Measurements from ENCODE around the gene CELF2. TPM values are rescaled to one million over a fixed set of nuclear protein-coding genes. Genes with fewer than 3 reads are reported as not detected.

The CELF2 gene
- total RNA-seq, 4 donors from 2014 or later = 27.0 to 44.1 (median 31.3) TPM

DNA sequence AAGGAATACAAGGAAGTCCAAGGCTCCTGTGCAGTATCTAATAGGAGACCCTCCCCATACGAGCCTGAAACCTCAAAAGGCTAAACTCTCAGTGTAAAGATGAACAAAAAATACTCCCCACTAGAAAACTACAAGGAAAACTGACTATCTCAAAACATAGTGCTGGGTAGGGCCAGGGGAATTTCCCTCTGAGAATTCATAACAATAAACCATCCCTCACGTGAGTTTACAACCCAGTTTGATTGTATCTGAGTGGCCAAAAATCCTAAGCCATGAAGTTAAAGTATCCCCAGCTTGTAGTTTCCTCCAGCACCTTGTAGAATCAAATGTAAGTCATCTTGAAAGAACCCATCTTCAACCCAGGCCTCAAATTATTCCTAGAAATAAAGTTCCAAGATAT, 293.4 kb downstream of the CELF2 start:
- 60 to 73% methylated on average over 2 of the region's 2 CpGs for WGBS, 2 donors (ENCODE audit: low coverage in 1 of 2)

GRCh38 chr10:11313463-11313862, 295.8 kb downstream of the CELF2 start:
- Histone ChIP-seq H3K4me1 (no peaks in the 10 kb centered on the region), H3K4me3 (no peak overlapping the region), H3K27me3 (no peaks in the 10 kb centered on the region), H3K9me3 (peaks cover 0 to under 1% of the 10 kb centered on the region in 2 donors), H3K27ac (no peak overlapping the region), H3K36me3 (peaks cover 0 to 34% (median 5%) of the 10 kb centered on the region in 4 donors)
- 70 to 80% methylated on average over 1 of the region's 1 CpG for WGBS, 2 donors (ENCODE audit: low coverage in 1 of 2)
- TF ChIP-seq, protein P1, sequence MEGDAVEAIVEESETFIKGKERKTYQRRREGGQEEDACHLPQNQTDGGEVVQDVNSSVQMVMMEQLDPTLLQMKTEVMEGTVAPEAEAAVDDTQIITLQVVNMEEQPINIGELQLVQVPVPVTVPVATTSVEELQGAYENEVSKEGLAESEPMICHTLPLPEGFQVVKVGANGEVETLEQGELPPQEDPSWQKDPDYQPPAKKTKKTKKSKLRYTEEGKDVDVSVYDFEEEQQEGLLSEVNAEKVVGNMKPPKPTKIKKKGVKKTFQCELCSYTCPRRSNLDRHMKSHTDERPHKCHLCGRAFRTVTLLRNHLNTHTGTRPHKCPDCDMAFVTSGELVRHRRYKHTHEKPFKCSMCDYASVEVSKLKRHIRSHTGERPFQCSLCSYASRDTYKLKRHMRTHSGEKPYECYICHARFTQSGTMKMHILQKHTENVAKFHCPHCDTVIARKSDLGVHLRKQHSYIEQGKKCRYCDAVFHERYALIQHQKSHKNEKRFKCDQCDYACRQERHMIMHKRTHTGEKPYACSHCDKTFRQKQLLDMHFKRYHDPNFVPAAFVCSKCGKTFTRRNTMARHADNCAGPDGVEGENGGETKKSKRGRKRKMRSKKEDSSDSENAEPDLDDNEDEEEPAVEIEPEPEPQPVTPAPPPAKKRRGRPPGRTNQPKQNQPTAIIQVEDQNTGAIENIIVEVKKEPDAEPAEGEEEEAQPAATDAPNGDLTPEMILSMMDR (IDR thresholded peaks at IDR 0.05) = no peak
- in situ Hi-C loops (cut with MboI; ENCODE audit: low pct_ligation_motif_present in 1 of 4, low pct_unique_long_range_greater_than_20kb in 1 of 4, low sequenced_read_pairs in 3 of 4) (no loop called here), intact Hi-C loops (cut with DNase I; ENCODE audit: low total_unique reads) (no loop called here)
- no peak for DNase-seq

More for the DNA sequence above, 293.4 kb downstream of the CELF2 start:
- H3K4me1 ChIP-seq = no peaks in the 10 kb centered on the region
- H3K36me3 ChIP-seq = peaks cover 0 to 36% (median 10%) of the 10 kb centered on the region in 4 donors
- H3K27me3 ChIP-seq = no peaks in the 10 kb centered on the region
- DNase-seq = no peak
- peaks cover 6 to 9% of the 10 kb centered on the region in 2 donors for H3K9me3 ChIP-seq
- in situ Hi-C loops (cut with MboI; ENCODE audit: low pct_ligation_motif_present in 1 of 4, low pct_unique_long_range_greater_than_20kb in 1 of 4, low sequenced_read_pairs in 3 of 4) = no loop called here
- no peak overlapping the region for H3K4me3 ChIP-seq
- intact Hi-C loops (cut with DNase I; ENCODE audit: low total_unique reads) = no loop called here
- H3K27ac ChIP-seq = no peak overlapping the region
- TF ChIP-seq POLR2A (IDR thresholded peaks at IDR 0.05) = no peak
- no peak for TF ChIP-seq EP300 (IDR thresholded peaks at IDR 0.05; ENCODE audit: low read depth)
- TF ChIP-seq, protein P1 (IDR thresholded peaks at IDR 0.05) = no peak
- no peak for TF ChIP-seq POLR2AphosphoS5 (IDR thresholded peaks at IDR 0.05)

GRCh38 chr10:11317936-11318670, 300.4 kb downstream of the CELF2 start:
- no peaks in the 10 kb centered on the region for H3K27me3 ChIP-seq
- H3K4me1 ChIP-seq = no peaks in the 10 kb centered on the region
- H3K9me3 ChIP-seq = no peaks in the 10 kb centered on the region
- H3K36me3 ChIP-seq = peaks cover 0 to 41% (median 2%) of the 10 kb centered on the region in 4 donors
- 79 to 87% methylated on average over 5 to 7 of the region's 7 CpGs for whole genome bisulfite sequencing, 2 donors (ENCODE audit: low coverage in 1 of 2)
- no peak overlapping the region for H3K4me3 ChIP-seq
- in situ Hi-C loops (cut with MboI; ENCODE audit: low pct_ligation_motif_present in 1 of 4, low pct_unique_long_range_greater_than_20kb in 1 of 4, low sequenced_read_pairs in 3 of 4) (no loop called here), intact Hi-C loops (cut with DNase I; ENCODE audit: low total_unique reads) (no loop called here)
- no peak overlapping the region for H3K27ac ChIP-seq
- TF ChIP-seq EP300 (IDR thresholded peaks at IDR 0.05; ENCODE audit: low read depth) (no peak), POLR2AphosphoS5 (IDR thresholded peaks at IDR 0.05) (no peak), POLR2A (IDR thresholded peaks at IDR 0.05) (no peak)
- TF ChIP-seq, protein P1 (IDR thresholded peaks at IDR 0.05) = no peak
- DNase-seq = no peak

DNA sequence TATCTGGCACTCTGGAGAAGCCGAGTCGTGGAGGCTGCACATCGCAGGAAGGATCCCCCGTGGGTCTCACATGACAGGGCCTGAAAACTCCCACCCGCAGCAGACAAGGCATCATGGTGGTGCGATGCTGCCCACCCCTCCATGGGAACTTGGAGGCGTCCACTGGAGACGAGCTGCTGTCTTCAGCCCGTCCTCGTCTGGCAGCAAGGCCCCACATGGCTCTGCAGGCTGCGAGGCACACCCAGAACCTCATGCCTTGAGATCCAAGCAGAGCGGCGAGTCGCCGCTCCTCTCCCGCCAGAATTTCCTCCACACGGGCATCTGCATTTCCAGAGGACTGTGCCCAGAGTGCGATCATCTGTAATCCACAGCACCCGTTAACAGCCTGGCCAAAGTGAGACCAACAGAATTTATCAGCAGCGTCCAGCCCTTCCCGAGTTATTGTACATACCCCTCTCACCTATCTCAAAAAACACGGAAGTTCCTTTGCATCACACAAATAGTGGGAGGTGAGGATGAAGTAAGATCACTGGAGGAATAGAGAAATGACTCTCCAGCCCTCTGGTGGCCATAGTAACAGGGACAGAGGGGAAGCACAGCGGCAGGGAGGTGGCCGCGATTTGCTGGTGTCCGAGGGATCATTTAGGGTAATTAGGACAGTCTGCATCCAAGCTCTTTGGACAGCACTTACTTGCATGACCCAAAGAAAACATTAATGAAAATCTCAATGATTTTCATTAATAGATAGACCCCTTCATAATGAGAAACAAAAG, 301.3 kb downstream of the CELF2 start:
- 94% methylated on average over 12 to 26 of the region's 26 CpGs for WGBS, 2 donors (ENCODE audit: low coverage in 1 of 2)
- no peaks in the 10 kb centered on the region for H3K9me3 ChIP-seq
- DNase-seq = no peak
- H3K27ac ChIP-seq = no peak overlapping the region
- no peak overlapping the region for H3K4me3 ChIP-seq
- TF ChIP-seq EP300 (IDR thresholded peaks at IDR 0.05; ENCODE audit: low read depth) = no peak
- no peak for TF ChIP-seq POLR2AphosphoS5 (IDR thresholded peaks at IDR 0.05)
- no peaks in the 10 kb centered on the region for H3K27me3 ChIP-seq
- H3K36me3 ChIP-seq = peaks cover 0 to 41% (median 2%) of the 10 kb centered on the region in 4 donors
- no peaks in the 10 kb centered on the region for H3K4me1 ChIP-seq
- intact Hi-C loops (cut with DNase I; ENCODE audit: low total_unique reads) = no loop called here
- in situ Hi-C loops (cut with MboI; ENCODE audit: low pct_ligation_motif_present in 1 of 4, low pct_unique_long_range_greater_than_20kb in 1 of 4, low sequenced_read_pairs in 3 of 4) = no loop called here
